ENCODE results near the gene API5.
"Not testable (repeated sequence)": the region's sequence is repeated elsewhere in the genome, so short reads cannot be mapped to it uniquely, and the experiment has no call there.

API5 gene

DNA sequence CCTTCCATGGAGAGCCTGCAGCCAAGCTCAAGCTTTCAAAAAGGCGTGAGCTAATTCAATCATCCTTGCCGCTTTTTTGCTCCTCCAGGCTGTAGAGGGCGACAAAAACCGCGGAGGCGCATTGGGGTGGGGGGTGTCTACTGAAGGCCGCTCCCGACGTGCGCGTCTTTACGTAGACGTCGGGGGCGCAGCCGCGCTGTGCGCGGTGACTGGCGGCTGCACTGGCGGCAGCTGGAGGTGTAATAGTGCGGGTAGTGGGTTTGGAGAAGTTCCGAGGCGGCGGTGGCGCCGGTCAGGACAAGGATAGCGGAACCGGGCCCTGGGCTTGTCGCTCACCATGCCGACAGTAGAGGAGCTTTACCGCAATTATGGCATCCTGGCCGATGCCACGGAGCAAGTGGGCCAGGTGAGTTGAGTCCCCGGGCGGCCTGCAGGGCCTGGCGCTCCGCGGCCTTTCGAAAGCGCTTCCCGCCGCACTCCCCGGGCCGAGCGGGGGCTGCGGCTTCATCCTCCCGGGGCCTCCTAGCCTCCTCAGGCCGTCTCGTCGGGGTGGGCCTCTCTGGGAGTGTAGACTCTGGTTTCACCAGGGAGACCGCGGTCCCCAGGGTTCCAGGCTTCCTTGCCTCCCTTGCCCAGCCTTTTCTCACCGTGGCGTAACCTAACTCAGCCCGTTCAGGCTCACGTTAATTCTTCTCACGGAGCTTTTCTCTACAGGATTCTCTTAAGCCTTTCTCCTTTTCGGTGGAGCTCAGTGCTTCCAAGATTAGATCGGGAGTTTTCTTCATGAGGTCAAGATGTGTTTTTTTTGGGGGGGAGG lies at the start of gene API5:
Gene API5 (plus strand): TSS at position 206 of the 817 bp plus-strand sequence. CDS start 132 bp downstream, at position 338.
- DNase-seq (ENCODE audit: low read depth, low spot score) = peak; percentile 90

DNA sequence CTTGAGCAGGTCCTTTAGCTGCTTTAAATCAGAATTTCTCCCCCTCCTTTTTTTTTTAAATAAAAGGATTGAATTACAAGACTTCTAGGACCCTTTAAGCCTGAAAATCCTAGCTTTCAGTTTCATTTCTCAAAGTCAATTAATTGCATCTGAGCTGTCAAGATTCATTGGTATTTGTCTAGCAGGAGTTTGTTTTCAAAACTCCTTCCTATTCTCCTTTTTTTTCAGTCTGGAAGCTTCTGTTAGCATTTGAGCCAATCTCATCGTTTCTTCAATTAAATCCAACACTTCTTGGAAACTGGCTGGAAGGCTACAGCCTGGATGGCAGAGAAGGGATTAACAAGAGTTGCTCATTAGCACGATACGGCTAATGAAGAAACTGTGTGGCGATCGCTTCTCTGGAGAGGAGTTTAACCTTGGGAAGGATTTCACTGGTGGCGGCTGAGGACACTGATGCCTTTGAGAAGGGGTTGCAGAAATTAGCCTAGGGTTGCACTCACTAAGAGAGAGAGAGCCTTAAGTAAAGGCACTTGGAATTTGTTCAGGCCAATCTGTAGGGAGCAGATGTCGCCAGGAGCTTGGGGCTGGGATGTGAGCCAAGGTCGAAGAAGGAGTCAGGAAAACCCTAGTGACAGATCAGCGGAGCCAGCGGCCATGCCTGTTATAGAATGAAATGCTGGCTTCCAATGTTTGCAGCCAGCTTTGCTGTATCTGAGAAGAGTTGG lies 43.8 kb upstream of the API5 start:
- no peak for DNase-seq (ENCODE audit: low read depth, low spot score)

DNA sequence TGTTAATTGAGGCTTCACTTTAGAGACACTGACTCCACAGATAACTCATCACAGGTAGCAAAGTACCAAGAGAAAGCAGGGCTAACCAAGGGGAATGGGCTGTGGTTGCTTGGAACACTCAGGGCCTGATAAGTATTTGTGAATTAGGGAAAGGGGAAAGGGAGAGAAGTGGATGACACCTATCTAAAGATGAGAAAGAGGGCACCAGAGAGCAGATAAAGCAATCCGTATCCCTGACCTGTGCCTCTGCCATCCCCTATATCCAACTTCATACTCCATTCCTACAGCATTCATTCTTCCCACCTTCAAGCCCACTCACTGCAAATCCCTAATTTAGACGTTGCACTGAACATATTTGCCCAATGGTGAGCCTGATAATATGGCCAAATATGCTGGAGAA lies 43.0 kb upstream of the API5 start:
- DNase-seq (ENCODE audit: low read depth, low spot score) = no peak

DNA sequence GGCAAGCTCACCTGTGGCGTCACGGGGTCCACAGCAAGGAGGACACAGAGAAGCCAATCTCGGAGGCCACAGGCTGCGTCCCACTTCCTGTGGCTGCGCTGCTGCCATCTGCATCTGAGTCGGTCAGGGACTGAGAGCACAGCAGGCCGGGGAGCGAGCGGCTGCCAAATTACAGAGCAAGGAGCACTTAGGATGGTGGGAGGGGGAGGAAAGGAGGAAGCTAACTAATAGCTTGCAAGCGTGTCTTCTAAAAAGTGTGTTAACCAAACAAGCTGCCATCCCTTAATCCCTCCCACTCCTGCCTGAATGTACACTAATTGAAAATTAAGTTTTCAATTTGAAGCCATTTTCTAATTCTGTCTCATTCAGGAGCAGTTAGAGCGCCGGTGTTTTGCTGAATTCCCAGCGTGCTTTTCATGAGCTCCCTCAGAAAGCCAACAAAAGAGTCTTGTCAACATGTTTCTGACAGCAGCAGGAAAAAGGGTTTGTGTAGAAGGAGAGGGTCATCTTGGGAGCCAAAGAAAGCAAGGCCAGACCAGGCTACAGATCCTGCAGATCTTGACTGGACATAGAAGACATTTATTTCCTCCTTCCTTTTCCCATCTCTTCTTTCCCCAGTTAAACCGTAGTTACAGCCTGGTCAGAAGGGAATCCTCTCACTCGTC lies 42.4 kb upstream of the API5 start:
- DNase-seq (ENCODE audit: low read depth, low spot score) = no peak

DNA sequence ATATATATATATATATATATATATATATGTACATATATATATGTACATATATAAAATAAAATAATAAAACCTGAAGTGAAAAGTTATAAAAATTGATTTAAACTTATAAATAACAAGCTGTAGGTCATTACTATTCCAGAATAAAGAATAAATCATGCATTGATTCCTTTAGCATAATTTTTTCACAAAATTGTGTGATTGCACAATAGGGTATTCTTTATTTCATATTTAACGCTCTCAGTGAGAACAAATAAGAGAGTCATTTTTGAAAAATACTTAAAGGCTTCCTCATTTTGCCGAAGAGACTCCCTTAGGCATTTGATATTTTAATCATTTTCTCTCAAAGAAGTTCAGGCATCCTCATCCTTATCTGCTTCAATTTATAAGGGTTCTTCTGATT lies 41.3 kb upstream of the API5 start:
- DNase-seq (ENCODE audit: low read depth, low spot score) = no peak

DNA sequence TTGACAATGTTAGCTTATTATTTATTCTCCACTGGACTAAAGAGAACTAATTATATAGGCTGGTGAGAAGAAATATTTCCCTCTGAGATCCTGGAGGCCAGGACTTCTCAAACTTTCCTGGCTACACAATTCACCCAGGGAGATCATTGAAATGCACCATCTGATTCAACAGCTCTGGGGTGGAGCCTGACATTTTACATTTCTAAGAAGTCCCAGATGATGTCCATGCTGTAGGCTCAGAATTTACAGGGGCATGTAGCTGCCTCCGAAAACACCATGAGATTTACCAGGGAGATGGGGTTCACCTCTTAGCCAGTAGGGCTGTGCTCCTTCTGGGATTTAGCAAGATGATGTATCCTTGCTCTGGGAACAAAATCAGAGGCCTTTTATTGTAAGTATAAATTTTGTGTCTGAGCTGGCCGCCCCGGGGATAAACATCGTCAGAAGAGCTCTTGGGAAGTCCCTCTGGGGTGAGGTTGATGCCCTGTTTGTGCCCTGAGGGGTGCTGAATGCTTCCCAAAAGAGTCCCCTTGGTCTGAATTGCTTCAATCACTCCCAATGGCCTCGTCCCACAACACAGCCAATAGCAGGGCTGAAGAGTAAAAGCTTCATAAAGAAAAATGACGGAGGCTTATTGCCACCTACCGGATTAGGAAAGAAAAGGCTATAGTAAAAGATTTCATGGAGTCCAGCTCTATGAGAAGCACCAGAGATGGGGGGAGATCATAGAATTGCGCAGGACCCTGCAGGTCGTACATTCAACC lies 33.4 kb upstream of the API5 start:
- no peak for DNase-seq (ENCODE audit: low read depth, low spot score)

DNA sequence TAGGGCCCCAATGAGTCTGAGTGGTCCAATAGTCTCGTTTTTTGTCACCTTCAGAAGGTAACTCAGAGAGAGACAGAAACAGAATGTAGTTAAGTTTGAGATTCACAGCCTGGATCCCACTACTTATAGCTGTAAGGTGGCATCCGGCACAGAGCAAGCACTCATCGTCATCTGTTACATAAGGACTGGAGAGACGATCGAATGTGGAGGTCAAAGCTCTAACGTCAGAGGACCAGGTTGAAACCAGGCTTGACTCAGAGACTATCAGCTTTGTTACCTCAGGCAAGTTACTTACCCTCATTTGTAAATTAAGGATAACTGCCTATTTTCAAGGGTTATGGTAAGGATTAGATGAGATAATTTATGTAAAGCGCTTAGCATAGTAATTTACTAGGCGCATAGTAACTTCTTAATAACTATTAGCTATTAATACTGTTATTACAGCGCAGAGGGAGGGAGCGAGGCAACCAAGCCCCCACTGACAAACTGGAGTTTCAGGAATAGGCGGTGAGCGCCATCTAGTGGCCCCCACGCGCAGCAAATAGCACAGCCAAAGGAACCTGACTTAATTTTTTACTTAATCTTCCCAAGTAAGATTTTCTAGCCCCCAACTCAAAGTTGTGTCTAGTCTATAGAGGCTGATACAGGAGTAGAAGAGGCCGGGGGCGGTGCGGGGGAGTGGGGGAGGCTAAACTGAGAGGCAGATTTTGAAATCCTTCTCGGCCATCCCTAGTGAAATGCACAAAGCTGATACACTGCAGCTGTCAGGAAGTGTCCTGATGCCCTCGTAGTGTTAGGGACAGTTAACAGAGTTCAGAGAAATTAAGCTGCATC lies 29.0 kb upstream of the API5 start:
- DNase-seq (ENCODE audit: low read depth, low spot score) = no peak

DNA sequence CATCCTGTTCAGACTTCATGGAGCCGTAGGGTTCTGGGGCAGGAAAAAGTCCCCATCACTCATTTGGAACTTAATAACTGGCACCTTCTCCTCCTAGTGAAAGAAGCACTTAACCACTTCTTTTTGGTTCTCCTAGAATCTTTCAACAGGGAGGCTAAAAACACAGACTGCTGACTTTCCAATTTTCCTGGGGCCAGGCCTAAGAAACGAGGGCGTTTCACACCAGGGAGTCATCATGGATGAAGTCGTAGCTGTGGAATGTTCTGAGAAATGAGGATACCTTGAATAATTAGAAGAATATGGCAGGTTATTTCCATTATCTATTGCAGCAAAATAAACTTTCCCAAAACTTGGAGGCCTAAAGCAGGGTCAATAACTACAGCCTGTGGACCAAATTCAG lies 26.0 kb upstream of the API5 start:
- DNase-seq (ENCODE audit: low read depth, low spot score) = no peak

DNA sequence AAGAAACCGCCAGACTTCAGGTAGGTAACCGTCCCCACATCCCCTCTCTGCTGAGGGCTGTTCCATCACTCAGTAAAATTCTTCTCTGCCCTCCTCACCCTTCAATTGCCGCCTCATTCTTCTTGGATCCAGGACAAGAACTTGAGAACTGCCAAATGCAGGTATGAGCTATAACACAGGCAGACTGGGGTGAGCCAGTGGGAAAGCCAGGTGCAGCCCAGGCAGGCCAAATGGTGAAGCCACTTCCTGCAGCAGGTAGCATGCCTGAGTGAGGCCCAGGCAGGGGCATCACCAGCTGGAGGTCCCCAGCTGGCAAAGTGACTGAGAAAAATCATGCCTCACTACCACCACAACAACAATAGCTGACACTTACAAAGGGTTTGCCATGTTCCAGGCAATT lies 22.4 kb upstream of the API5 start:
- DNase-seq (ENCODE audit: low read depth, low spot score) = no peak

DNA sequence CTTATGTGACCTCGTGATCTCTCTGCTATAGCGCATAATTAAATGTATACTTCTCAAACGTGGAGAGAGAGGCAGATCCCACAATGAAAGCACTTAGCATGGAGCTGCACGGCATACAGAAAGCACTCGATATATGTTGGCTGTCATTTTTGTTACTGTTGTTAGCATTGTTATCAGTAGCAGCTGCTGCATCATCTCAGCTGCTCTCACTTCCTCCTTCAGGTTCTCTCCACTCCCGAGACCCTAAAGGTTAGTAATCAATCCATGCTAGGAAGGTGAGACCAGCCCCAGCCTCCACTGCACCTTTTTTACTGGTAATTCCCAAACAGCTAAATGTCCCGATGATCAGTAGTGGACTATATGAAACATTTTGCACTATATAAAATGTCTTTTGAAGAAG lies 13.4 kb upstream of the API5 start:
- DNase-seq (ENCODE audit: low read depth, low spot score) = no peak

DNA sequence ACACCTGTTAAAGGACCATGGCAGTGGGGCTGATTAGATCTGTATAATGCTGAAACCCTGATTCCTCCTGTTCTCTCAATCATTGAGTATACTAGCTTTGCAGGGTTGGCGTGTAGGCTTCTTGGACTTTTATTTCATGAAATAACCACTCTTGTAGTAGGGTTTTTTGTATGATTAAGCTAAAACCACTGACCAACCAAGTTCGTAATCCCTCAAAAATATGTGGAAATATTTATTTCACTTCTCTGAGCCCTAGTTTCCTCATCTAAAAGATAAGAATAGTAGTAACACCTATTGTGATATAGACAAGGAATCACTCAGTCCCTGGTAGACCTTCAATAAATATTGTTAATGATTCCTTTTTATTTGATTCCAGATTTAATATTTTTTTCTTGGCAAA lies 4.2 kb downstream of the API5 start:
- DNase-seq (ENCODE audit: low read depth, low spot score) = no peak

DNA sequence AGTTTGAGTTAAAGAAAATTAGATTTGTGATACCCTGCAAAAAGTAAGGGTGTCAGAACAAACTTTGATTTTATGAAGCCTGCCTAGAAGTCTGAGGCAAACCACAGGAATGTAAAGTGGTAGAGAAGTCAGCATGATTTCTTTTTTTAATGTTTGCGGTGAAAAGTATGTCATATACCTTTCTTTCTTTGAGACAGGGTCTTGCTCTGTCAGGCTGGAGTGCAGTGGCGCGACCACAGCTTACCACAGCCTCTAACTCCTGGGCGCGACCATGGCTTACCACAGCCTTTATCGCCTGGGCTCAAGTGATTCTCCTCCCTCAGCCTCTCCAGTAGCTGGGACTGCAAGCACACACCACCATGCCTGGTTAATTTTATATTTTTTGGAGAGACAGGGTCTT lies 4.7 kb downstream of the API5 start:
- DNase-seq (ENCODE audit: low read depth, low spot score) = no peak

DNA sequence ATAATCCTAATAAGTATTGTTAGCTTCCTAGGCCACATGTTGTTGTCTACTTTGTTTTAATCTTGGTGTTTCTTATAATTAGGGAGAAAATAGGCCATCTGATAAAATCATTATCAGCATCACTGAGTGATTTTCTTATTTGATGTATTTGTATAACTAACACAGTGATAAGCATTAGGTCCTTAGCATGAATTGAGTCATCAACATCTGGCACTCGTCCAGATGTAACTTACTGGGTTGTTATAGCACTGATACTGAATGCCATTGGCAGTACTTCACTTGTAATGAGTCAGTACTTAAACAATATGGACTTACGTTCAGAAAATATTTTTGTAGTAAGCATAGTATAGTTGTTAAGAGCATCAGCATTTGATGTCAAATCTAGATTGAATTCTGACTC lies 16.2 kb downstream of the API5 start:
- DNase-seq (ENCODE audit: low read depth, low spot score) = no peak

DNA sequence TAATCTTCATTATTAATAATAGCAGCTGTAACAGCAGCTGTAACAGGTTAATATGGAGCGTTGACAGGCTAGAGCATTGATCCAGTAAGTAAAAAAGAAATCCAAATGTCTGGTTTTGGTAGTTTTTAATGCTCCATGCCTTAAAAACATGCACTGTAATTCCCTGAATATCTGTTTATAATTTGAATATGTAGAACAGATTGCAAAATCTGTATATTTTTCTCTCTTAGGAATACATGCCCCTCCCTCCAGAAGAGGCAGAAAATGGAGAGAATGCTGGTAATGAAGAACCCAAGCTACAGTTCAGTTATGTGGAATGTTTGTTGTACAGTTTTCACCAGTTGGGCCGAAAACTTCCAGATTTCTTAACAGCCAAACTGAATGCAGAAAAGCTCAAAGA lies 16.7 kb downstream of the API5 start:
- no peak for DNase-seq (ENCODE audit: low read depth, low spot score)

DNA sequence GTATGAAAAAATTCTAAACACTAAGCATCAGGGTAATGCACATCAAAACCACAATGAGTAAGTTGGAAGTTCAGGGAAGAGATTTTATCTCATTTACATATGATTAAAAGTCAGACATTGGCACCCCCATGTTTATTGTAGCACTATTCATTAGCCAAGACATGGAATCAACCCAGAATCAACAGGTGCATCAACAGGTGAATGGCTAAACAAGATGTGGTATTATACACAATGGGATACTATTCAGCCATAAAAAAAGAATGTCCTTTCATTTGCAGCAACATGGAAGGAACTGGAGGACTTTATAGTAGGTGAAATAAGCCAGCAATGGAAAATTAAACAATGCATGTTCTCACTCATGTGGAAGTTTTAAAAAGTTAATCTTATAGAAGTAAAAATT lies 29.4 kb downstream of the API5 start:
- no peak for DNase-seq (ENCODE audit: low read depth, low spot score)

DNA sequence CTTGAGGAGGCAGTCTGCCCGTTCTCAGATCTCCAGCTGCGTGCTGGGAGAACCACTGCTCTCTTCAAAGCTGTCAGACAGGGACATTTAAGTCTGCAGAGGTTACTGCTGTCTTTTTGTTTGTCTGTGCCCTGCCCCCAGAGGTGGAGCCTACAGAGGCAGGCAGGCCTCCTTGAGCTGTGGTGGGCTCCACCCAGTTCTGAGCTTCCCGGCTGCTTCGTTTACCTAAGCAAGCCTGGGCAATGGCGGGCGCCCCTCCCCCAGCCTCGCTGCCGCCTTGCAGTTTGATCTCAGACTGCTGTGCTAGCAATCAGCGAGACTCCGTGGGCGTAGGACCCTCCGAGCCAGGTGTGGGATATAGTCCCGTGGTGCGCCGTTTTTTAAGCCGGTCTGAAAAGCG lies 39.6 kb downstream of the API5 start:
- DNase-seq (ENCODE audit: low read depth, low spot score) = not testable (repeated sequence)

DNA sequence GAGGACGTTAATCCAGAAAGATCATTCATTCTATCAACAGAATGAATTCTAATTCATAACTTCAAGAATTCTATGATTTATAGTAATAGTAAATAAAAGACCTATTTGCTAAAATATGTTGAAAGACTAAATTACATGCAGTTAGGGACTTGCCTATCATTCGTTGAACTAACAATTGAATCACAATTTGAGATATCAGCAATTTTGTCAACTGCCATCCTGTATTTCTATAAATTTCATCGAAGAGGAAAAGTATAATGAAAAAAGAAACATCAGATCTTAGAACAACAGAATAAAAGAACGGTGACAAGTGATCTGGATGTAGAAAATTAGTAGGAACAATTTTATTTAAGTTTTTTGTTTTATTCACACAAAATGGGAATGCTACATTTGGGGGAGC lies 42.5 kb downstream of the API5 start:
- no peak for DNase-seq (ENCODE audit: low read depth, low spot score)

DNA sequence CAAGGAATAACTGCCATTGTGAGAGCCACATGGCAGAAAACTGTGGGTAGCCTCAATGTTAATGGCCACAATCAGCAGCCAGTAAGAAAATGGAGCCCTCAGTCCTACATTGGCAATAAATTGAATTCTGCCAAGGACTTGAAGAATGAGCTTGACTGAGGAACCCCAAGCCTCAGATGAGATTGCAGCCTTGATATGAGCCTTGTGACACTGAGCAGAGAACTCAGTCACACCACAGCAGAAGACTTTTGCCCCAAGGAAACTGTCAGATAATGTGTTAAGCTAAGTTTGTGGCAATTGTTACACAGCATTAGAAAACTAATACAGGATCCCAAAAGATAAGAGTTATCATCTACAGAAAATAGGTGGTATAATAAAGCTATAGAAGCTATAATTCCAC lies 44.5 kb downstream of the API5 start:
- no peak for DNase-seq (ENCODE audit: low read depth, low spot score)

DNA sequence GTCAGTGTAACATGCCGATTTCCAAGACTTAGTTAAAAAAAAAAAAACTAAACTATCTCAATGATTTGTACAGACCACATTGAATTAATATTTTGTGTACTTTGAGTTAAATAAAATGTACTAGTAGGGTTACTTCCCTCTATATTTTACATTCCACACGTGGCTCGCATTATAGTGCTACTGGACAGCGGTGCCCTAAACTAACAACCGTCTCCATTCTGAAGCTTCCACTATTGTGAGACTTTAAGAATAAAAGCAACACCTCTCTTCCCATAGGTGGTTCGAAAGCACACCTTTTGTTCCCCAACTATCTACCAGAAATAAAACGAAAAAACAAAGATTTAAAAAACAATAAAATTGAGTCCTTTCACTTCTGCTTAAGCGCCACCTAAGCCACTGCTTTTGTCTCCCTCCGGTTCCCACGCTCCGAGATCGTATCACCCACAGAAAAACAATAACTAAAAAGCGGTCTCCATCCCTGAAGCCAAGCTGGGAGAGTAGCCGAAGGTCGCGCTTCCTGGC lies 46.5 kb downstream of the API5 start:
- no peak for DNase-seq (ENCODE audit: low read depth, low spot score)

DNA sequence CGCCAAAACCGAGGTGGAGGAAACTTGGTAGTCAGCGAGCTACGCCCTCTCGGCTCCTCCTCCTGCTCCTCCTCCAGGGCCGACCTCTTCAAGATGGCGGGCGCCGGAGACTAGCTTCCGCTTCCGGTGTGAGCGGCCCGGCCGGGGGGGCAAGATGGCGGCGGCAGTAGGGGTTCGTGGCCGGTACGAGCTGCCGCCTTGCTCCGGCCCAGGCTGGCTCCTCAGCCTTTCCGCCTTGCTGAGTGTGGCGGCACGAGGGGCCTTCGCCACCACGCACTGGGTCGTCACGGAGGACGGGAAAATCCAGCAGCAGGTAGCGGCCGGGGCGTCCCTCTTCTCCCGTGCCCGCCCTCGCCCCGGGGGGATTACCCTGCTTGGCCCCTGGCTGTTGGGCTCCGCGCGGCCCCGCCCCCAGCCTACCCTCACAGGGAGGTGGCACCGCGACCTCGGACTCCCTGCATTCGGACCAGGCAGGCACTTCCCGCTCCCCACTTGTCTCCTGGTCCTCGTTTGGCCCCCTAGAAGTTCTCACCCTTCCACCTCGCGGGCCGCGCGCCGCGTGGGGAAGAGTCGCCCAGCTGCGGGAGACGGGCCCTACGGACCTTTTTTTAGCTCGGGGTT lies 47.1 kb downstream of the API5 start, which contains the start of gene TTC17:
Gene TTC17 (plus strand): TSS at position 120 of the 621 bp plus-strand sequence. CDS start 35 bp downstream, at position 155.
- DNase-seq (ENCODE audit: low read depth, low spot score) = peak; percentile 78

Measured in iPS DF 19.7 (cell line).